Measurements from ENCODE around the gene ANXA10. TPM values are rescaled to one million over a fixed set of nuclear protein-coding genes. Genes with fewer than 3 reads are reported as not detected.

ANXA10 gene
- total RNA-seq, 1 donor from 2014 or later = not detected

- no peaks in the 10 kb centered on the region for H3K36me3 Mint-ChIP-seq (ENCODE audit: low read depth)
- peaks cover 45% of the 10 kb centered on the region for H3K27me3 Mint-ChIP-seq (ENCODE audit: low read depth)
- H3K4me1 Mint-ChIP-seq (ENCODE audit: low read depth) = no peaks in the 10 kb centered on the region
- no peak for DNase-seq (ENCODE audit: low spot score)
- H3K27ac Mint-ChIP-seq (ENCODE audit: unreplicated experiment) = no peak overlapping the region
- no peak overlapping the region for H3K4me3 Mint-ChIP-seq (ENCODE audit: unreplicated experiment)
- TF ChIP-seq, protein P1, sequence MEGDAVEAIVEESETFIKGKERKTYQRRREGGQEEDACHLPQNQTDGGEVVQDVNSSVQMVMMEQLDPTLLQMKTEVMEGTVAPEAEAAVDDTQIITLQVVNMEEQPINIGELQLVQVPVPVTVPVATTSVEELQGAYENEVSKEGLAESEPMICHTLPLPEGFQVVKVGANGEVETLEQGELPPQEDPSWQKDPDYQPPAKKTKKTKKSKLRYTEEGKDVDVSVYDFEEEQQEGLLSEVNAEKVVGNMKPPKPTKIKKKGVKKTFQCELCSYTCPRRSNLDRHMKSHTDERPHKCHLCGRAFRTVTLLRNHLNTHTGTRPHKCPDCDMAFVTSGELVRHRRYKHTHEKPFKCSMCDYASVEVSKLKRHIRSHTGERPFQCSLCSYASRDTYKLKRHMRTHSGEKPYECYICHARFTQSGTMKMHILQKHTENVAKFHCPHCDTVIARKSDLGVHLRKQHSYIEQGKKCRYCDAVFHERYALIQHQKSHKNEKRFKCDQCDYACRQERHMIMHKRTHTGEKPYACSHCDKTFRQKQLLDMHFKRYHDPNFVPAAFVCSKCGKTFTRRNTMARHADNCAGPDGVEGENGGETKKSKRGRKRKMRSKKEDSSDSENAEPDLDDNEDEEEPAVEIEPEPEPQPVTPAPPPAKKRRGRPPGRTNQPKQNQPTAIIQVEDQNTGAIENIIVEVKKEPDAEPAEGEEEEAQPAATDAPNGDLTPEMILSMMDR (IDR thresholded peaks at IDR 0.05) = peak; percentile 96
- no peaks in the 10 kb centered on the region for H3K9me3 Mint-ChIP-seq (ENCODE audit: low read depth)
Measured at GRCh38 chr4:168076989-168077725, 15.2 kb upstream of the ANXA10 start.

DNA sequence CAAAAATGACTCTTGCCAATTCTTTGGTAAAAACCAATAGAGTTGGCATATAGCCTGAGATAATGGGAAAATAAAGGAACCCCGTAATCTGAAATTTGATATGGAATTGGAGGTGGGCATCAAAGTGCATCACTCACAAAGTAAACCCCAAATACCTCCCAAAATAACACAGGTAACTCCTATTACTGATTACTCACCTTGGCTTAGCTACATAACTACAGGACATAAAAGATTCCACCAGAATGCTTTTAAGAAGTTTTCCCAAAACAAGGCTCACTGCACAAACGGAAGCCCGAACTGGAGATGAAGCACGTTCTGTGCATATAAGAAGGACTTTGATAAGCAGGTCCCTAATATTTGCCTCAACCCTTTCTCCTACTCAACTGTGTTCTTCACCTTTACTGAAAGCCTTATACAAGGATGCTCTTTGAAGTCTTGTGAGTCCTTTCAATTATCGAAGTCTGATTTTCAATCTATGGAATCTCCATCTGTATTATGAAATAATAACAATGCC is 14.6 kb upstream of the ANXA10 start:
- Mint-ChIP-seq H3K36me3 (ENCODE audit: low read depth) (no peaks in the 10 kb centered on the region), H3K4me3 (ENCODE audit: unreplicated experiment) (no peak overlapping the region), H3K4me1 (ENCODE audit: low read depth) (no peaks in the 10 kb centered on the region), H3K9me3 (ENCODE audit: low read depth) (no peaks in the 10 kb centered on the region), H3K27me3 (ENCODE audit: low read depth) (peaks cover 48% of the 10 kb centered on the region), H3K27ac (ENCODE audit: unreplicated experiment) (no peak overlapping the region)
- DNase-seq (ENCODE audit: low spot score) = no peak
- TF ChIP-seq, protein P1 (IDR thresholded peaks at IDR 0.05) = no peak

GRCh38 chr4:168082379-168082778 is 10.0 kb upstream of the ANXA10 start:
- H3K9me3 Mint-ChIP-seq (ENCODE audit: low read depth) = peaks cover 3% of the 10 kb centered on the region
- TF ChIP-seq, protein P1 (IDR thresholded peaks at IDR 0.05) = no peak
- no peak for DNase-seq (ENCODE audit: low spot score)
- peaks cover 3% of the 10 kb centered on the region for H3K36me3 Mint-ChIP-seq (ENCODE audit: low read depth)
- H3K27ac Mint-ChIP-seq (ENCODE audit: unreplicated experiment) = no peak overlapping the region
- H3K4me1 Mint-ChIP-seq (ENCODE audit: low read depth) = no peaks in the 10 kb centered on the region
- H3K4me3 Mint-ChIP-seq (ENCODE audit: unreplicated experiment) = no peak overlapping the region
- peaks cover 34% of the 10 kb centered on the region for H3K27me3 Mint-ChIP-seq (ENCODE audit: low read depth)

GRCh38 chr4:168095776-168096406 is 3.6 kb downstream of the ANXA10 start:
- TF ChIP-seq, protein P1 (IDR thresholded peaks at IDR 0.05) = no peak
- Mint-ChIP-seq H3K4me1 (ENCODE audit: low read depth) (no peaks in the 10 kb centered on the region), H3K27ac (ENCODE audit: unreplicated experiment) (no peak overlapping the region), H3K9me3 (ENCODE audit: low read depth) (peaks cover 5% of the 10 kb centered on the region), H3K4me3 (ENCODE audit: unreplicated experiment) (no peak overlapping the region), H3K36me3 (ENCODE audit: low read depth) (no peaks in the 10 kb centered on the region), H3K27me3 (ENCODE audit: low read depth) (peaks cover 4% of the 10 kb centered on the region)
- DNase-seq (ENCODE audit: low spot score) = no peak

GRCh38 chr4:168096407-168096784 is 4.1 kb downstream of the ANXA10 start:
- no peak for DNase-seq (ENCODE audit: low spot score)
- Mint-ChIP-seq H3K4me1 (ENCODE audit: low read depth) (no peaks in the 10 kb centered on the region), H3K27ac (ENCODE audit: unreplicated experiment) (no peak overlapping the region), H3K4me3 (ENCODE audit: unreplicated experiment) (no peak overlapping the region), H3K27me3 (ENCODE audit: low read depth) (peaks cover 4% of the 10 kb centered on the region), H3K9me3 (ENCODE audit: low read depth) (peaks cover 5% of the 10 kb centered on the region), H3K36me3 (ENCODE audit: low read depth) (no peaks in the 10 kb centered on the region)
- TF ChIP-seq, protein P1 (IDR thresholded peaks at IDR 0.05) = no peak
